Measurements from ENCODE around the gene CFAP97D1. TPM values are rescaled to one million over a fixed set of nuclear protein-coding genes. Genes with fewer than 3 reads are reported as not detected.

CFAP97D1 gene
- total and polyA plus RNA-seq, 8 donors: 0.06 TPM; not detected in 7

DNA sequence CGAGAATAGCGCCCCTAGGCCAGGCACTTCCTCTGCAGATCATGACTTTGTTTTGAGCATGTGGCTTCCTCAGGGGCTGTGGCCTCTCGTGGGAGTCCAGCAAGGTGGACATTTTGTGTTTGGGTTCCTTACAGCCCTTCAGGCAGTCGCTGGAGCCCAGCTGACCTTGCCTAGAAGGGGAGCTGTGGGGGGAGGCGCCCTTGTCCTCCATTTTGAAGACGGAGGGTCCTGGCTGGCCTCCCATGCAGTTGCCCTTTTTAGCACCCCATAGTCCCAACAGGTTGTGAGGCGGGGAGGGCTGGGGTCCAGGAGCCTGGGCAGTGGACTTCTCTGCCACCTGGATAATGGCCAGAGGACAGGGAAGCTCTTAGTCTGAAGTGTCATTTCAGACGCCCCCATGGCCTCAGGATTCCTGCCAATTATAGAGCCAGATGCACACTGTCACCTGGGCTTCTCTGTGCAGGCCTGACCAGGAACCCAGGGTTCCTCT, 23.0 kb upstream of the CFAP97D1 start:
- 62 to 65% methylated on average over 8 of the region's 8 CpGs for WGBS, 2 donors
- ATAC-seq (no peak), FAIRE-seq (no peak), DNase-seq (no peak)
- Histone ChIP-seq H3K4me3 (no peak overlapping the region), H3K27me3 (peaks cover 0 to 7% (median 0%) of the 10 kb centered on the region in 4 donors), H3K27ac (no peak overlapping the region), H3K4me1 (no peaks in the 10 kb centered on the region), H3K9me3 (no peaks in the 10 kb centered on the region), H3K36me3 (no peaks in the 10 kb centered on the region)
- TF ChIP-seq, protein P1, sequence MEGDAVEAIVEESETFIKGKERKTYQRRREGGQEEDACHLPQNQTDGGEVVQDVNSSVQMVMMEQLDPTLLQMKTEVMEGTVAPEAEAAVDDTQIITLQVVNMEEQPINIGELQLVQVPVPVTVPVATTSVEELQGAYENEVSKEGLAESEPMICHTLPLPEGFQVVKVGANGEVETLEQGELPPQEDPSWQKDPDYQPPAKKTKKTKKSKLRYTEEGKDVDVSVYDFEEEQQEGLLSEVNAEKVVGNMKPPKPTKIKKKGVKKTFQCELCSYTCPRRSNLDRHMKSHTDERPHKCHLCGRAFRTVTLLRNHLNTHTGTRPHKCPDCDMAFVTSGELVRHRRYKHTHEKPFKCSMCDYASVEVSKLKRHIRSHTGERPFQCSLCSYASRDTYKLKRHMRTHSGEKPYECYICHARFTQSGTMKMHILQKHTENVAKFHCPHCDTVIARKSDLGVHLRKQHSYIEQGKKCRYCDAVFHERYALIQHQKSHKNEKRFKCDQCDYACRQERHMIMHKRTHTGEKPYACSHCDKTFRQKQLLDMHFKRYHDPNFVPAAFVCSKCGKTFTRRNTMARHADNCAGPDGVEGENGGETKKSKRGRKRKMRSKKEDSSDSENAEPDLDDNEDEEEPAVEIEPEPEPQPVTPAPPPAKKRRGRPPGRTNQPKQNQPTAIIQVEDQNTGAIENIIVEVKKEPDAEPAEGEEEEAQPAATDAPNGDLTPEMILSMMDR (IDR thresholded peaks at IDR 0.05): no peak
- intact Hi-C loops (cut with DNase I): loop anchor here in 2 of 3 donors (5.0 to 10.0 kb wide), 2 partner anchors 60 to 192 kb away; no protein-coding TSS in a partner anchor

GRCh38 chr17:43758086-43758485, 22.1 kb upstream of the CFAP97D1 start:
- no peak overlapping the region for H3K4me3 ChIP-seq
- H3K9me3 ChIP-seq: no peaks in the 10 kb centered on the region
- WGBS, 2 donors: 41 to 53% methylated on average over 6 of the region's 6 CpGs
- ATAC-seq (no peak), FAIRE-seq (no peak), DNase-seq (no peak)
- no peak overlapping the region for H3K27ac ChIP-seq
- no peaks in the 10 kb centered on the region for H3K36me3 ChIP-seq
- peaks cover 0 to 7% (median 0%) of the 10 kb centered on the region in 4 donors for H3K27me3 ChIP-seq
- H3K4me1 ChIP-seq: no peaks in the 10 kb centered on the region
- intact Hi-C loops (cut with DNase I): loop anchor here (2.0 to 10.0 kb wide), 3 partner anchors 61 to 193 kb away; no protein-coding TSS in a partner anchor
- TF ChIP-seq, protein P1 (IDR thresholded peaks at IDR 0.05): no peak

- no peaks in the 10 kb centered on the region for H3K9me3 ChIP-seq
- no peak for FAIRE-seq
- no peak within 1 kb of the TSS for H3K4me3 ChIP-seq
- WGBS, 2 donors: 63 to 76% methylated on average over 24 of the region's 24 CpGs
- TF ChIP-seq, protein P1 (IDR thresholded peaks at IDR 0.05): no peak
- no peak for DNase-seq
- intact Hi-C loops (cut with DNase I): loop anchor here (2.0 to 10.0 kb wide), 3 partner anchors 61 to 194 kb away; no protein-coding TSS in a partner anchor
- no peaks in the 10 kb centered on the region for H3K36me3 ChIP-seq
- ATAC-seq: no peak
- H3K27me3 ChIP-seq: peaks cover 0 to 7% (median 0%) of the 10 kb centered on the region in 4 donors
- H3K4me1 ChIP-seq: no peaks in the 10 kb centered on the region
- no peak within 1 kb of the TSS for H3K27ac ChIP-seq
Measured at GRCh38 chr17:43758497-43759174, 21.6 kb upstream of the CFAP97D1 start, which contains the start of gene SOST. Gene SOST (minus strand): TSS chr17:43758791. CDS start chr17:43758741, 50 bp downstream.

GRCh38 chr17:43759836-43760235, 20.4 kb upstream of the CFAP97D1 start:
- H3K4me3 ChIP-seq: no peak overlapping the region
- no peaks in the 10 kb centered on the region for H3K9me3 ChIP-seq
- FAIRE-seq: no peak
- DNase-seq: no peak
- H3K27me3 ChIP-seq: peaks cover 0 to 7% (median 0%) of the 10 kb centered on the region in 4 donors
- no peaks in the 10 kb centered on the region for H3K4me1 ChIP-seq
- no peak overlapping the region for H3K27ac ChIP-seq
- no peak for ATAC-seq
- 46 to 58% methylated on average over 7 of the region's 7 CpGs for WGBS, 2 donors
- no peaks in the 10 kb centered on the region for H3K36me3 ChIP-seq
- intact Hi-C loops (cut with DNase I): loop anchor here (2.0 to 10.0 kb wide), 3 partner anchors 63 to 195 kb away; no protein-coding TSS in a partner anchor
- TF ChIP-seq, protein P1 (IDR thresholded peaks at IDR 0.05): no peak

Measured in pancreas (tissue), 10 donors.